GM18909 (cell line): Measurements from ENCODE around the gene HIF3A.

ENCODE experiments used
- ATAC-seq: cut with Tn5 transposase; IDR thresholded peaks from one replicate; pipeline ENCODE4 v1.9.1; 2021; ENCODE audit warnings: mild to moderate bottlenecking; ENCODE audit not compliant: unreplicated experiment, poor library complexity

Gene HIF3A

DNA sequence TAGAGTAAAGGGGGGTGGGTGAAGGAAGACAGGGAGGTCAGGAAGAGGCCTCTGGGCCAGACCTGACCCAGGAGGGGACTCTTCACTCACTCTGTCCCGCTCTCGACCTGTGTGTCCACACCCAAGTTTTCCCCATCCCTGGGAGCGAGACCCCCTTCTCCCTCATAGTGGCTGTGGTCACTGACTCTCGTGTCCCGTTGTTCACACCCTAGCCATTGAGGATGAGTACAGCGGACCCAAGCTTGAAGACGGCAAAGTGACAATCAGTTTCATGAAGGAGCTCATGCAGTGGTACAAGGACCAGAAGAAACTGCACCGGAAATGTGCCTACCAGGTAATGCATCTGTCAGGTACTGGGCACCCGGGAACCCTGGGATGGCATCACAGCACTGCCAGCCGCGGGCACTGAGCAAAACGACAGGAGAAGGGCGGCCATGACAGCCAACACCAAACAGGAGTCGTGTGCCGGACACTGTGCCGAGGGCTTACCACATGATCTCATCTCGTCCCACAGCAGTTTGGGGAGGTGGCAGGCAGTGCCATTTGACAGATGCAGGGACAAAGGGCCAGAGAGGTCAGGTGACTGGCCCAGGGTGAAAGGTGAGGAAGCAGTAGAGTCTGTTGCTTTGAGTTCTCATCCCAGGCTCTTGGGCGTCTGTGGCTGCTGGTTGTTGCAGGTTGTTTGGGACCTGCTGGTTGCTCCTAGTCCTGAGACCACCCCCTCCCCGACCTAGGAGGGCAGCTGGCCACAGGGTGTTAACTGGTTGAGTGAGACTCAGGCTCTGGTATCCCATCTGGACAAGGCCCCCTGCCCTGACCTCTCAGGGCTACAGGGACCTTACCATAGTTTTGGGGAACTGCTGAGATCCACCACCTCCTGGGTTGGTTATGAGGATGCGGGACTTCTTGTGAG, 79.7 kb downstream of the HIF3A start:
- ATAC-seq: no peak

DNA sequence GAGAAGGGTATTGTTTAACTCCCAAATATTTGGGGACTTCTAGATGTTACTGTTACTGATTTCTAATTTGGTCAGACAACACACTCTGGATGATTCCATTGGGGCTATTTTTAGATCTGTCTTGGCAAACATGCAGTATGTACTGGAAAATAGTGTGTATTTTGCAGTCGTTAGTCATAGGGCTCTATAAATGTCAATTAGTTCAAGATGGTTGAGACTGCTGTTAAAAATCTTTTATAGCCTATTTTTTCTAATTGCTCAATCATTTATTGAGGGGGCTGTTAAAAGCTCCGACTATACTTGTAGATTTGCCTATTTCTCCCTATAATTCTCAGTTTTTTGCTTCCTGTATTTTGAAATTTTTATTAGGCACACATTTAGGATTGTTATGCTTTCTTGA, 81.4 kb downstream of the HIF3A start:
- no peak for ATAC-seq

DNA sequence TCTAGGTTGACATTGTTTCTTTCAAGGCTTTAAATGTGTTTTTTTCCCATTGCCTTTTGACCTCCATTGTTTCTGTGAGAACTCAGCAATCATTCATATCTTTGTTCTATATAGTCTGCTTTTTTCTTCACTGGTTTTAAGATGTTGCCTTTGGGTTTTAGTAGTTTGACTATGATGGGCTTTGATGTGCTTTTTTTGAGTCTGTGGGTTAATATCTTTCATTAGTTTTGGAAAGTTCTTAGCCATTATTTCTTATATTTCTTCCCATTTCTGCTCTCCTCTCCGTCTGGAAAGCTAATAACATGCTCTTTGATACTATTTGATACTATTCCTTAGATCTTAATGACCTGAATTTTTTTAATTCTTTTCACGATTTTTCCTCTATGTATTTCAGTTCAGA, 83.8 kb downstream of the HIF3A start:
- ATAC-seq: no peak

DNA sequence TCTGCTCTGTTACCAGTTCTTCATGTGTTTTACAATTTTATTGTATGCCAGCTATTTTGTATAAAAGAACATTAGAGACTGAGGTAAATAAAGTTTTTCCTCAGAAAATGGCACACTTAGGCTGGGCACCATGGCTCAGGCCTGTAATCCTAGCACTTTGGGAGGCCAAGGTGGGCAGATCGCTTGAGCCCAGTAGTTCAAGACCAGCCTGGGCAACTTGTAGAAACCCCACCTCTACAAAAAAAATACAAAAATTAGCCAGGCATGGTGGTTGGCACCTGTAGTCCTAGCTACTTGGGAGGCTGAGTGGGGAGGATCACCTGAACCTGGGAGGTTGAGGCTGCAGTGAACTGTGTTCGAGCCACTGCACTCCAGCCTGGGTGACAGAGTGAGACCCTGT, 84.5 kb downstream of the HIF3A start:
- no peak for ATAC-seq

DNA sequence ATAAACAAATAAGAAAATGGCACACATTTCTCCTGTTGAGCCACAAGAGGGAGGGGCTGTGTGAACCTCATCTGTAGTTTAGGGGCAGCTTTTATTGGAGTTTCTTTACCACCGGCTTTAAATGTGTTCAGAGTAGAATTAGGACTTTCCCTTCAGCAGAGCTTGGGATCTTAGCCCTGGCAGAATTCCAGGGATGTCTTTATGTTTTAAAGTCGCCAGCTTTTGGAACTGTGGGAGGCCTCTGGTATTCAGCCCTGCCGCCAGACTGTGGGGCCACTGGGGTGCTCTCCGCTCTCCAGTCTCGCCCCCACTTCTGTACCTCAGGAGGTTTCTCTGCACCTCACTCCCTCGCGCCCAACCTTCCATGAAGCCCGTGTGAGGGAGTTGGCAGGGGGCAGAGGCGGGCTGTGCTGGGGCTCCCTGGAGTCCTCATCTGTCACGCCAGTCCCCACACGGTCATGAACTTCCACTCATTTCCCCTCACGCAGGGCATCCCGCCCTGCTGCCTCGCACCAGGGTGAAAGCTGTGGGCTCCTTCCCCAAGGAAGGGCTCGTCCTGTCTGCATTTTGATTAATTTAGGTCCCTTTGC, 85.0 kb downstream of the HIF3A start:
- ATAC-seq: no peak

DNA sequence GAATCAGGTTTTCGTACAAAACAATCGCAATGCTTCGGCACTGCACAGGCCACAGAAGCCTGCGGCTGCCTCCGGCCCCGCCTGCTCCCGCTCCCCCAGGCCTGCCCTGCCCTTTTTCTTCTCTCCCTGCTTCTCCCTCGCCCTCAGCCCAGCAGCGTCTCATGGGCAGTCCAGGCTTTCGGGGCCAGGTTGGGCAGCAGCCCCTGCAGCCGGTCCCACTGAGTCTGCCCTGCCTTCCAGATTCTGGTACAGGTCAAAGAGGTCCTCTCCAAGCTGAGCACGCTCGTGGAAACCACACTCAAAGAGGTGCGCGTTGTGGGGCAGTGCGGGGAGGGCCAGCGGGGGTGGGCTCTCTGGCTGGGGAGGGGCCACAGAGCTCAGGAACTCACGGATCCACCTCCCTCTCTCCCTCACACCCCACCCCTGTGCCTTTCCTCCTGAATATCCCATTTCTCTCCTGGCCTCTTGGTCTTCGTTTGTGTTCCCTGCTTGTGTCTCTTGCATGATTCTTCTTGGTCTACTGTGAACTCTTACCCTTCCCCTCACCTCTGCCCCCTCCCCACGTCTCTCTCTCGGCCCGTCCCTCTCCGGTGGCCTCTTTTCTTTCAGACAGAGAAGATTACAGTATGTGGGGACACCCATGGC, 86.5 kb downstream of the HIF3A start:
- no peak for ATAC-seq

DNA sequence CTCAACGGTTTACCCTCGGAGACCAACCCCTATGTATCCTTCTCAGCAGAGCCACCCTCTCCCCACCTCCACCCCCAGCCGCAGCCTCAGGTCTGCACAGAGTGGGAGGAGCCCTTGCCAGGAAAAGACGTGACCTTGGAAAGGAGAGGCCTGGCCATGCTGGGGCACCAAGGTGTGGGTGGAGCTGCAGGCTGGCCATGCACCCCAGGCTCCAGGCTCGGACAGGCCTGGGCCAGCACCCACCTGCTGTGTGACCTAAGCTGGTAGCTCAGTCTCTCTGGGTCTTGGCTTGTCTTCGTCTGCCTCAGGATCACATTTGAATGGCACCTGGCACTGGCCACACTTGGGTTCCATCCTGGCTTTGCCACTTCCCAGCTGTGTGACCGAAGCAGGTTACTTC, 87.0 kb downstream of the HIF3A start:
- ATAC-seq: no peak

DNA sequence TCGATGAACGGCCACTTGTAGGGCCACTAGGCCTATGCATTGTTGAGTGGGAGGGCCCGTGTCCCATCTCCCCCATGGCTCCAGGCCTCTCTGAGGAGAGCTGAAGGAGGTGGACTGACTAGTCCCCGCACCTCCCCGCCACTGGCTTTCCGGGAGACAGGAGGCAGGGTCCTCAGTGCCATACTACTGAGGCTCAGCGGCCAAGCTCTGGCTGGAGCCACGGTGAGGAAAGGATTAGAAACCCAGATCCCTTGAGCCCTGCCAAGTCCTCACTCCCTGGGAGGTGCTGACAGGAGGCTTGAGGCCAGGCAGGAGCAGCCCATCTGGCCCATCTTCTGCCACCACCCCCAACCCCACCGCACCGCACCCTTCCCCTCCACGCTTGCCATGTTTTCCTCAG, 87.6 kb downstream of the HIF3A start:
- ATAC-seq: no peak

DNA sequence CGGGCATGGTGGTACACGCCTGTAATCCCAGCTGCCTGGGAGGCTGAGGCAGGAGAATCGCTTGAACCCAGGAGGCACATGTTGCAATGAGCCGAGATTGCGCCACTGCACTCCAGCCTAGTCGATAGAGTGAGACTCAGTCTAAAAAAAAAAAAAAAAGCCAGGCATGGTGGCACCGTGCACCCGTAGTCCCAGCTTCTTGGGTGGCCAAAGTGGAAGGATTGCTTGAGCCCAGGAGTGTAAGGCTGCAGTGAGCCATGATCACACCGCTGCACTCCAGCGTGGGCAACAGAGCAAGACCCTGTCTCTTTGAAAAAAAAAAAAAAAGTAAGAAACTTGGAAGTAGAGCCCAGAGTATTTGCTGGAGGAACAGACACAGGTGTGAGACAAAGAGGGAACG, 88.8 kb downstream of the HIF3A start:
- ATAC-seq: no peak

DNA sequence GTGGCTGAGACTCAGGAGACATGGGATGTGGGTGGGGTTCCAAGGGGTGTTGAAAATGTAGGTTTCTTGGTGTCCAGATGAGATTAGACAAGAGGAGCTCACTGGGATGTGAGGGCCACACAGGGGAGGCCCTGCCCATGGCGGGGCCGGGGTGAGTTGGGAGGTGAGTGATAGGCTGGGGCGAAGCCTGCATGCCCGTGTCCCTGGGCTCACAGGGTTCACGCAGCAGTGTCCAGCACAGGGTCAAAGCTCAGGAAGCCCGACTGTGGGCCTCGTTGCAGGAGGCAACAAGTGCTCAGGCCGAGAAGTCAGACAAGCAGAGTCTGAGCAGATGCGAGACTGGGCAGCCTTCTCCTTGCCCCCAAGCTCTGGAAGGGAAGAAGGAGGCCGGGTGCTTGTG, 89.3 kb downstream of the HIF3A start:
- no peak for ATAC-seq

DNA sequence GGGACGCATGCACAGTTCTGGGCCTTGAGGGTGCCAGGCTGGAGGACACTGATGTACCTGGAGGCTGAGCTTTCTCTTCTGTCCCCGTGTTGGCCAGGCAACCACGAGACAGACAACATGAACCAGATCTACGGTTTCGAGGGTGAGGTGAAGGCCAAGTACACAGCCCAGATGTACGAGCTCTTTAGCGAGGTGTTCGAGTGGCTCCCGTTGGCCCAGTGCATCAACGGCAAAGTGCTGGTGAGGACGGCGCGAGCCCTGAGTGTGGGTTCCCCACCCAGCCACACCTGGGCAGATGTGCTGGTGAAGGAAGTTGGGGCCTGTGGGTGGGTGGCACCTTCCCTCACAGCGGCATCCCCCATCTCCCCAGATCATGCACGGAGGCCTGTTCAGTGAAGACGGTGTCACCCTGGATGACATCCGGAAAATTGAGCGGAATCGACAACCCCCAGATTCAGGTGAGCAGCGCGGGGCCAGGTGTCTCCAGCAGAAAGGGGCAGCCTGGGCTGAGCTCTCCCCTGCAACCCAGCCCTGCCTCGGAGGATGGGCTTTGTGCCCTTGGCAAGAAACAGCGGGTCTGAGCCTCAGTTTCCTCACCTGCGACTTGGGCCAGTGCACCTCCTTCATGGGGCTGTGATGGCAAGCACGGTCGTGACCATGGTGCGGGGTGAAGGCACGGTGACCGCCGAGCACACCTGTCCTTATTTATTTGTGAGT, 90.3 kb downstream of the HIF3A start:
- ATAC-seq: no peak

DNA sequence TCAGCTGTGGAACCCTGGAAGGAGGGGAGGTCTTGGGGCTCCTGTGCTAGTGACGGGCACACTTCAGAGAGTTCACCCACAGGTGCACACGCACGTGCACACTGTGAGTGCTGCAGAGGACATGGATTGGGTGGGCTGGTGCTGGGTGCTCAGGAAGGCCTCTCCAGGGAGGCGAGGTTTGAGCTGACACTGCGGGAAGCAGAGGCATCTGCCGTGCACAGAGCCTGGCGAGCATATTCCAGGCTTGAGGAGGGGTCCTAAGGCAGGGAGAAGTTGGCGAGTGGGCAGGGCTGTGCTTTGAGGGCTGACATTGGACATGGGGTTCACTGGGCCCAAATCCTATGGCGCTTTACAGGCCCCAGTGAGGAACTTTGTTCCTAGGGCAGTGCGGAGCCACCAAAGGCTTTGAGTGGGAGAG, 90.9 kb downstream of the HIF3A start:
- no peak for ATAC-seq

DNA sequence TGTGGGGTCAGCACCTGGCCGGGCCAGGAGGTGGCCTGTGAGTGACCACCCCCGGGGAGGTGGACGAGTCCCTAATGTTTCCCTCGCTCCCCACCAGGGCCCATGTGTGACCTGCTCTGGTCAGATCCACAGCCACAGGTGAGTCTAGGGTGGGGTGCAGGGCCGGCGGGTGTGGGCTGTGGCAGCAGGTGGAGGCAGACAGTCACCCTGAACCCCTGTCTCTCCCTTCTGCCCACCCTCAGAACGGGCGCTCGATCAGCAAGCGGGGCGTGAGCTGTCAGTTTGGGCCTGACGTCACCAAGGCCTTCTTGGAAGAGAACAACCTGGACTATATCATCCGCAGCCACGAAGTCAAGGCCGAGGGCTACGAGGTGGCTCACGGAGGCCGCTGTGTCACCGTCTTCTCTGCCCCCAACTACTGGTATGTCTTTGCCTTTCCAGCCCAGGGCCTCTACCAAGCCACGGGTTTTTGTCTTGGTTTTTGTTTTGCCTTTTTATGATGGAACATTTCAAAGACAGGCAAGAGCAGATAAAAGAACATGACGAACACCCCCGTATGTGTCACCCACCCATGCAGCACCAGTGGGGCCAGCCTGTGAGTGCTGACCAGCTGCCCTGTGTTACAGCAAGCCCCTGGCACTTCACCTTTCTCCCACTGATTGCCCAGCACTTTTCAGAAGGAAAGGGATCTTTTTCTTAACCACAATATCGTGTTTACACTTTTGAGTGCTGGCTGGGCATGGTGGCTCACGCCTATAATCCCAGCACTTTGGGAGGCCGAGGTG, 91.7 kb downstream of the HIF3A start:
- no peak for ATAC-seq

DNA sequence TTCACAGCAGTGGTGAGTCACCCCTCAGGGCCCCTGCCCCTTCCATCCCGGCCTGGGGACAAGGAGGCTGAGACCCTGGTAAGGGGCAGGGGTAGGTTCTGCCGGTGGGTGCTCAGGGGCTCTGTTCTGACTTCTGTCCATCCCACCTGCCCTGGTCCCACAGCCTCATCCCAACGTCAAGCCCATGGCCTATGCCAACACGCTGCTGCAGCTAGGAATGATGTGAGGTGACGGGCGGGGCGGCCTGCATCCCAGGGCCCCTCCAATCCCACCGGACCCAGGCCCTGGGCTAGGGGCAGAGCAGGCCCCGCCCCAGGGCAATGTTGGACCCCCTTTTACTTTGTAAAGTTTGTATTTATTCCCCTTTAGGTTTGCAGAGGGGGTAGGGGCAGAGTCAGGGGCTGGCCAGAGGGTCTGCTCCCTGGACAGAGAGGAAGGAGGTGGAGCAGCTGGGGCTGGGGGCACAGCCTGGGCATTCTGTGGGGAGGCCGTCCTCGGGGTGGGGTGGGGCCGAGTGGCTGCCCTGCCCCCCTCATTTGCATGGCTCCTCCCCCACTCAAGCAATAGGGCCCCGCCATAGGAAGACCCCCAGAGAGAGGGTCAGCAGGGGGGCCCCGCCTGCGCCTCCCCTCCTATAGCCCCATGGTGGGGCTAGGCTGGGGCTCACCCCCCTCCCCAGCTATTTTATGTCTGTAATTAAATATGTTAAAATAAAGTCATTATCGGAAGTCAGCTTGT, 93.4 kb downstream of the HIF3A start:
- ATAC-seq: no peak

DNA sequence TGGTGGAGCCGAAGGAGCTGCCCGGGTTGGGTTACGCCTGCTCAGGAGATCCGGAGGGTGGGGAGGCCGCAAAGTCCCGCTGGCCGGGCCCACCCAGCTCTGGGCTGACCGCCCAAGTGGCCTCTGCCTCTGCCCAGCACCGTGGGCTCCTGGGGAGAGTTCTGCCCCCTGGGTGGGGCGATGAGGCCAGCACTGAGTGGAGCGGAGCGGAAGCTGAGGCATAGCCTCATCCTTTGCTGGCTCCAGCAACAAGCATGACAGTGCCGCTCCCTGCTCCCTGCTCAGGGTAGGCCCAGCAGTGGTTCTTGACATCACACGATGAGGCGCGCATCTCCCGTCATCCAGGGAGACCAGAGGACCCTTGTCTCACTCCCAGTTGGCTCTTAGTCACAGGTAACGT, 94.0 kb downstream of the HIF3A start:
- no peak for ATAC-seq

DNA sequence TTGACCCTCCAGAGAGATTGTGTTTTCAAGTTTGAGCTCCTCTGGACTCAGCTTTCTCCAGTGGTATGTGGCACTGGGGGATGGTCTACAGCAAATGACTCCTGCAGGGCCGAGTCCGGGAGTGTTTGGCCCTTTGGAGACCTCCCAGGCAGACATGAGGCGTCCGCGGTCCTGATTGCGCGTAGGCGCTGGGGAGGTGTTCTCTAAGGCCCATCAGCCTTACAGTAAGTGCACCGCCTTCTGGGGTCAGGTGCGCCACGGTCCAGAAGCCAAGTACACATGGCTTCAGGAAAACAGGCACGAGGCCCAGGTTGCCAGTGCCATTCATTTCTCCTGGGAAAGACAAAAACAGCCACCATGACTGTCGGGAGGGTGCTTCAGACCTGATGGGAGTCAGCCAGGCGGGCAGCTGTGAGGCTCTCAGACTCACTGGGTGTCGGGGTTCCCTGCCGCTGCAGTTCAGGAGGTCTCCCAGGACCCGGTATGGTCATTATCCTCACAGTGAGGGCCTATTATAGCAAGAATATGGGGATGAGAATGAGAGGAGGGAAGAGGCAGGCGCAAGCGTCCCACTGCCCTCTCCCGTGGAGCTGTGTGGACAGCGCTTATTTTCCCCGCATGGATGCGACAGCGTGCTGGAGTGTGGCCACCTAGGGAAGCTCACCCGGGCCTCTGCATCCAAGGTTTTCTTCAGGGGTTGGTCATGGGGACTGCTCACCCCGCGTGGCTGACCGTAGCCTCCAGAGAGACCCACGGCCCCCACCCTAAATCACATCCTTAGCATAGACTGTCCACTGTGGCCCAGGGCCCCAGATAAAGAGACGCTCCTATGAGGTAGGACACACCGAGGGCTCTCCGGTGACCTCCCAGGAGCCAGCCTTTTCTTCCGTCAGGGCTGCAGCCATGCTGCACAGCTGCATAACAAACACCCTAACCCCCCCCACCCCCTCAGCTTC, 94.7 kb downstream of the HIF3A start:
- no peak for ATAC-seq

DNA sequence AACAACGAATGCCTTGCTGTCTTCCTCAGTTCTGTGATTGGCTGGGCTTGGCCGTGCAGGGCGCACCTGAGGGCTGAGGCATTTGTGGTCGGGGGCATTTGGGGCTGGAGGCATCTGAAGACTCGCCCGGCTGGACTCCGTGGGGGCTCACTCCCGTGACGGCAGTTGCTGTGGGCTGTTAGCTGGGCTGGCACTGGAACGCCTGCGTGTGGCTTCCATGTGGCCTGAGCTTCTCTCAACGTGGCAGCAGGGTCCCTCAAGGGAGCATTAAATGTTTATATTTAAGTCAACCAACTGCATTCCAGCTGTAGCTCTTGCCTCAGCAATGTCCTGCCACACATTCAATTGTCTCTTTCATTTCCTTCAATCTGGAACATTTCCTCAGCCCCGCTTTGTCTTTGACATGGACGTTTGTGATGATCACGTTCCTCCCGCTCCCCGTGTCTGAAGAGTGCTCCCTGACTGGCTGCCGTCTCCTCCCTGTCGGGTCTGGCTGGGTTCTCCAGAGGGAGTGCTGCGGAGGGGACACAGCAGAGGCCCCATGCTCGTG, 95.5 kb downstream of the HIF3A start:
- ATAC-seq: no peak

DNA sequence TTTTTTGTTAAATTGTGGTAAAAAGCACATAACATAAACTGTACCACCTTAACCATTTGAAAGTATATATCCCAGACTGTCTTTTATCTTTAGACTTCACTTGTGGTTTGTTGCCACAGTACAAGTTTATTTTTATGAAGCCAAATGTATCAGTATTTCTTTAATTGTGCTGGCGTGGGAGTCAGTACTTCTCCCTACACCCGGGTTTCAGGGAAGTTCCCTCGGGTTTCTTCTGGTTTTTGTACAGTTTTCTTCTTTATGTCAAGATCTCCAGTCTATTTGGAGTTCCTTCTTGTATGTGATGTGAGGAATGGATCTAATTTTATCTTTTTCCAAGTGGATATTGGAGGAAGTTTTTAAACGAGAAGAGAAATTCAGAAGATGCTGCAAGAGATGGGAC, 96.0 kb downstream of the HIF3A start:
- no peak for ATAC-seq
